Mesendoderm (in vitro differentiated cells): ENCODE results near the gene NDUFA7.

Source experiments
- DNase-seq: peaks from one replicate; pipeline ENCODE4 v3.0.0; 2013
- H2AK5ac ChIP-seq: 2 replicates; pipeline ENCODE4 v1.6.1; 2013; ENCODE audit warnings: low read length, inconsistent platforms
- H2BK120ac ChIP-seq: 2 replicates; pipeline ENCODE4 v1.6.1; 2013; ENCODE audit warnings: low read depth, mild to moderate bottlenecking, low read length, moderate library complexity, mixed read lengths
- H2BK15ac ChIP-seq: replicated peaks from 2 replicates; pipeline ENCODE4 v1.6.1; 2013; ENCODE audit warnings: low read depth, mild to moderate bottlenecking, moderate library complexity
- H2BK5ac ChIP-seq: 2 replicates; pipeline ENCODE4 v1.6.1; 2013; ENCODE audit warnings: low read length, inconsistent platforms
- H3K18ac ChIP-seq: 2 replicates; pipeline ENCODE4 v1.6.1; 2013; ENCODE audit warnings: mild to moderate bottlenecking, low read length, mixed read lengths
- H3K23ac ChIP-seq: one replicate; pipeline ENCODE4 v1.6.1; 2013; ENCODE audit warnings: low read length
- H3K27ac ChIP-seq: 2 replicates; pipeline ENCODE4 v1.5.1; 2013; ENCODE audit warnings: low read depth, mild to moderate bottlenecking, inconsistent platforms, low read length, moderate library complexity
- H3K27me3 ChIP-seq: 2 replicates; pipeline ENCODE4 v1.6.1; 2013; ENCODE audit warnings: low read length, control low read depth, mild to moderate bottlenecking, inconsistent platforms; ENCODE audit not compliant: insufficient read depth, poor library complexity
- H3K36me3 ChIP-seq: 2 replicates; pipeline ENCODE4 v1.6.1; 2013; ENCODE audit warnings: low read length, inconsistent platforms; ENCODE audit not compliant: control insufficient read depth, insufficient read depth
- H3K4ac ChIP-seq: one replicate; pipeline ENCODE4 v1.6.1; 2013; ENCODE audit warnings: low read depth, mild to moderate bottlenecking, low read length, moderate library complexity
- H3K4me1 ChIP-seq: 2 replicates; pipeline ENCODE4 v1.6.1; 2013; ENCODE audit warnings: low read depth, low read length, inconsistent platforms; ENCODE audit not compliant: control insufficient read depth
- H3K4me2 ChIP-seq: 2 replicates; pipeline ENCODE4 v1.6.1; 2013; ENCODE audit warnings: low read length
- H3K4me3 ChIP-seq: 2 replicates; pipeline ENCODE4 v1.5.1; 2013; ENCODE audit warnings: mild to moderate bottlenecking, low read length
- H3K56ac ChIP-seq: one replicate; pipeline ENCODE4 v1.6.1; 2013; ENCODE audit warnings: low read length
- H3K79me1 ChIP-seq: 2 replicates; pipeline ENCODE4 v1.6.1; 2013; ENCODE audit warnings: low read length, inconsistent platforms
- H3K79me2 ChIP-seq: 2 replicates; pipeline ENCODE4 v1.6.1; 2013; ENCODE audit warnings: mild to moderate bottlenecking, low read length; ENCODE audit not compliant: control insufficient read depth, insufficient read depth
- H3K9ac ChIP-seq: 2 replicates; pipeline ENCODE4 v1.6.1; 2013; ENCODE audit warnings: low read length, inconsistent platforms
- H4K5ac ChIP-seq: one replicate; pipeline ENCODE4 v1.6.1; 2013; ENCODE audit warnings: low read length
- H4K8ac ChIP-seq: one replicate; pipeline ENCODE4 v1.6.1; 2013; ENCODE audit warnings: low read depth, mild to moderate bottlenecking, control low read depth, low read length, moderate library complexity
- WGBS: extraction: QIAGEN DNeasy Blood & Tissue Kit; methylation state at CpG from one replicate; pipeline ENCODE4 v1.1.7; 2013; ENCODE audit warnings: low lambda C conversion rate, missing lambda C conversion rate; ENCODE audit not compliant: insufficient coverage; ENCODE audit errors: extremely low coverage; 5-methylcytosine and 5-hydroxymethylcytosine counted together

NDUFA7 gene

GRCh38 chr19:8333767-8334457 lies 12.7 kb upstream of the NDUFA7 start:
- H3K27ac ChIP-seq: no peak overlapping the region
- no peak overlapping the region for H2BK120ac ChIP-seq
- H2AK5ac ChIP-seq: no peak overlapping the region
- H3K36me3 ChIP-seq: no peaks in the 10 kb centered on the region
- no peaks in the 10 kb centered on the region for H3K79me1 ChIP-seq
- H2BK5ac ChIP-seq: no peak overlapping the region
- H2BK15ac ChIP-seq: no peak overlapping the region
- no peak overlapping the region for H4K8ac ChIP-seq
- H4K5ac ChIP-seq: no peak overlapping the region
- DNase-seq: no peak
- no peak overlapping the region for H3K4ac ChIP-seq
- peak overlapping the region; percentile 66 for H3K23ac ChIP-seq
- no peak overlapping the region for H3K18ac ChIP-seq
- H3K79me2 ChIP-seq: no peaks in the 10 kb centered on the region
- peak overlapping the region; percentile 7 for H3K56ac ChIP-seq
- WGBS: no CpG with 5 or more reads among the region's 48 CpGs
- peak overlapping the region; percentile 27 for H3K4me2 ChIP-seq
- H3K27me3 ChIP-seq: peaks cover 18% of the 10 kb centered on the region
- H3K9ac ChIP-seq: no peak overlapping the region
- H3K4me3 ChIP-seq: no peak overlapping the region
- no peaks in the 10 kb centered on the region for H3K4me1 ChIP-seq

GRCh38 chr19:8332976-8333766 lies 12.0 kb upstream of the NDUFA7 start:
- H3K4me1 ChIP-seq: no peaks in the 10 kb centered on the region
- no peaks in the 10 kb centered on the region for H3K36me3 ChIP-seq
- H3K27ac ChIP-seq: no peak overlapping the region
- no peak overlapping the region for H2BK120ac ChIP-seq
- H4K8ac ChIP-seq: no peak overlapping the region
- no peak overlapping the region for H3K23ac ChIP-seq
- H3K4ac ChIP-seq: no peak overlapping the region
- no peaks in the 10 kb centered on the region for H3K79me1 ChIP-seq
- peak overlapping the region; percentile 20 for H3K4me2 ChIP-seq
- H3K9ac ChIP-seq: no peak overlapping the region
- no peak overlapping the region for H2BK15ac ChIP-seq
- no peaks in the 10 kb centered on the region for H3K79me2 ChIP-seq
- no peak overlapping the region for H3K18ac ChIP-seq
- no peak overlapping the region for H2AK5ac ChIP-seq
- H3K27me3 ChIP-seq: peaks cover 18% of the 10 kb centered on the region
- no peak for DNase-seq
- H4K5ac ChIP-seq: no peak overlapping the region
- no peak overlapping the region for H2BK5ac ChIP-seq
- WGBS: no CpG with 5 or more reads among the region's 52 CpGs
- peak overlapping the region; percentile 56 for H3K56ac ChIP-seq
- no peak overlapping the region for H3K4me3 ChIP-seq

- no peak for DNase-seq
- no peak overlapping the region for H3K4me3 ChIP-seq
- H3K79me1 ChIP-seq: no peaks in the 10 kb centered on the region
- no CpG with 5 or more reads among the region's 8 CpGs for WGBS
- no peak overlapping the region for H3K4me2 ChIP-seq
- no peak overlapping the region for H2BK15ac ChIP-seq
- H3K23ac ChIP-seq: no peak overlapping the region
- H3K56ac ChIP-seq: no peak overlapping the region
- H4K8ac ChIP-seq: no peak overlapping the region
- no peak overlapping the region for H2BK120ac ChIP-seq
- H4K5ac ChIP-seq: no peak overlapping the region
- H3K27me3 ChIP-seq: peaks cover 18% of the 10 kb centered on the region
- H2AK5ac ChIP-seq: no peak overlapping the region
- H3K18ac ChIP-seq: no peak overlapping the region
- no peak overlapping the region for H3K27ac ChIP-seq
- no peaks in the 10 kb centered on the region for H3K36me3 ChIP-seq
- H3K79me2 ChIP-seq: no peaks in the 10 kb centered on the region
- H3K4me1 ChIP-seq: no peaks in the 10 kb centered on the region
- no peak overlapping the region for H2BK5ac ChIP-seq
- H3K9ac ChIP-seq: no peak overlapping the region
- H3K4ac ChIP-seq: no peak overlapping the region
These were observed 10.2 kb upstream of the NDUFA7 start for GRCh38 chr19:8331263-8331845.

- no peak overlapping the region for H3K4me3 ChIP-seq
- no peak overlapping the region for H2BK120ac ChIP-seq
- no peak overlapping the region for H2BK5ac ChIP-seq
- H3K4me2 ChIP-seq: no peak overlapping the region
- no peak overlapping the region for H3K4ac ChIP-seq
- no peak overlapping the region for H3K56ac ChIP-seq
- H4K8ac ChIP-seq: no peak overlapping the region
- peaks cover 18% of the 10 kb centered on the region for H3K27me3 ChIP-seq
- H3K79me2 ChIP-seq: no peaks in the 10 kb centered on the region
- H3K36me3 ChIP-seq: no peaks in the 10 kb centered on the region
- WGBS: no CpG with 5 or more reads among the region's 3 CpGs
- no peak overlapping the region for H3K23ac ChIP-seq
- H3K4me1 ChIP-seq: no peaks in the 10 kb centered on the region
- H2AK5ac ChIP-seq: no peak overlapping the region
- no peak overlapping the region for H3K9ac ChIP-seq
- no peaks in the 10 kb centered on the region for H3K79me1 ChIP-seq
- H2BK15ac ChIP-seq: no peak overlapping the region
- DNase-seq: no peak
- no peak overlapping the region for H4K5ac ChIP-seq
- H3K27ac ChIP-seq: no peak overlapping the region
- H3K18ac ChIP-seq: no peak overlapping the region
These were observed 8.8 kb upstream of the NDUFA7 start for GRCh38 chr19:8329996-8330395.

- Histone ChIP-seq H3K36me3 (peaks cover 7% of the 10 kb centered on the region), H2AK5ac (no peak overlapping the region), H3K4me3 (no peak overlapping the region), H3K4me1 (peaks cover 6% of the 10 kb centered on the region), H3K18ac (no peak overlapping the region), H3K23ac (no peak overlapping the region), H3K27me3 (no peaks in the 10 kb centered on the region), H3K4ac (no peak overlapping the region), H2BK120ac (no peak overlapping the region), H3K27ac (no peak overlapping the region), H4K8ac (no peak overlapping the region), H3K9ac (no peak overlapping the region), H2BK15ac (no peak overlapping the region), H3K79me2 (peaks cover 23% of the 10 kb centered on the region), H3K4me2 (no peak overlapping the region), H2BK5ac (no peak overlapping the region), H3K79me1 (peaks cover 10% of the 10 kb centered on the region), H4K5ac (no peak overlapping the region), H3K56ac (no peak overlapping the region)
- no CpG with 5 or more reads among the region's 3 CpGs for WGBS
- DNase-seq: no peak
These were observed 4.3 kb upstream of the NDUFA7 start for GRCh38 chr19:8325454-8325853.
